Measurements from ENCODE around the gene CD22. TPM values are rescaled to one million over a fixed set of nuclear protein-coding genes. Genes with fewer than 3 reads are reported as not detected.

The CD22 gene
- total RNA-seq, 4 donors from 2014 or later, result 7.2 to 22.8 (median 13.4) TPM

DNA sequence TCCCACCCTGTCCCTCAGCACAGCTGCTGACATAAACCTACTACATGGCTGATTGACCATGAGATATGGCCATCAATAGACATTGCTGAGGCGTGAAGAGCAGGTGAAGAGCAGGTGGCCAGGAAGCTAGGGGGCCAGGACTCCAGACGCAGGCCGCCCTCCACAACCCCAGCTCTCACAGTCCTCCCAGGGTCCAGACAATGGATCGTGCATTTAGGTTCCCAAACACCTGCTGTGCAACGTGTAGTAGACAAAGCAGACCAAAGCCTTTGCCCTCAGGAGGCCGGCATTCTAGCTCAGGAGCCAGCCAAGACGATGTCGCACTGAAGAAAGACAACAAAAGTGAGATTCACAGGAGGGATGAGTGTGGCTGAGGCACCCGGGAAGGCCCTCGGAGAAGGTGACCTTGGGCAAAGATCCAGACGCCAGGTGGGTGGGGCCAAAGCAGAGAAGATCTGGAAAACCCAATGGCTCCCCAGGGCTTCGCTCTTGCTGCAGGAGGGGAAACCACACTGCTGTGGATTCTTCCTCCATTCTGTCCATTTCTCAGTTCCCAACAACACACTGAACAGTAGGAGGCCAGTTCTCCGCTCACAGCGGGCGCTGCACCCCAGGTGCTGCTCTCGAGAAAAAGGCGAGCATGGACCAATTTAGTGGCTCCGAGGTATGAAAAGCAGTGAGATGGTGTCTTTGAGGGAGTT, 20.1 kb downstream of the CD22 start:
- Histone ChIP-seq H3K4me3 (no peak overlapping the region), H3K36me3 (peaks cover 0 to 8% (median 0%) of the 10 kb centered on the region in 3 donors), H3K9me3 (no peaks in the 10 kb centered on the region), H3K27me3 (no peaks in the 10 kb centered on the region), H3K4me1 (peaks cover 0 to 6% (median 0%) of the 10 kb centered on the region in 4 donors), H3K27ac (no peak overlapping the region)
- no peak for DNase-seq (ENCODE audit: low spot score in 2 of 2)
- TF ChIP-seq POLR2A (IDR thresholded peaks at IDR 0.05), result no peak
- no peak for TF ChIP-seq EP300 (IDR thresholded peaks at IDR 0.05)
- TF ChIP-seq, protein P1, sequence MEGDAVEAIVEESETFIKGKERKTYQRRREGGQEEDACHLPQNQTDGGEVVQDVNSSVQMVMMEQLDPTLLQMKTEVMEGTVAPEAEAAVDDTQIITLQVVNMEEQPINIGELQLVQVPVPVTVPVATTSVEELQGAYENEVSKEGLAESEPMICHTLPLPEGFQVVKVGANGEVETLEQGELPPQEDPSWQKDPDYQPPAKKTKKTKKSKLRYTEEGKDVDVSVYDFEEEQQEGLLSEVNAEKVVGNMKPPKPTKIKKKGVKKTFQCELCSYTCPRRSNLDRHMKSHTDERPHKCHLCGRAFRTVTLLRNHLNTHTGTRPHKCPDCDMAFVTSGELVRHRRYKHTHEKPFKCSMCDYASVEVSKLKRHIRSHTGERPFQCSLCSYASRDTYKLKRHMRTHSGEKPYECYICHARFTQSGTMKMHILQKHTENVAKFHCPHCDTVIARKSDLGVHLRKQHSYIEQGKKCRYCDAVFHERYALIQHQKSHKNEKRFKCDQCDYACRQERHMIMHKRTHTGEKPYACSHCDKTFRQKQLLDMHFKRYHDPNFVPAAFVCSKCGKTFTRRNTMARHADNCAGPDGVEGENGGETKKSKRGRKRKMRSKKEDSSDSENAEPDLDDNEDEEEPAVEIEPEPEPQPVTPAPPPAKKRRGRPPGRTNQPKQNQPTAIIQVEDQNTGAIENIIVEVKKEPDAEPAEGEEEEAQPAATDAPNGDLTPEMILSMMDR (IDR thresholded peaks at IDR 0.05), result no peak
- WGBS, 2 donors, result 78 to 81% methylated on average over 18 of the region's 18 CpGs

- Histone ChIP-seq H3K27me3 (no peaks in the 10 kb centered on the region), H3K36me3 (peaks cover 0 to 2% (median 0%) of the 10 kb centered on the region in 3 donors), H3K9me3 (no peaks in the 10 kb centered on the region), H3K4me1 (peaks cover 0 to 6% (median 0%) of the 10 kb centered on the region in 4 donors), H3K4me3 (no peak overlapping the region), H3K27ac (no peak overlapping the region)
- no peak for DNase-seq (ENCODE audit: low spot score in 2 of 2)
- TF ChIP-seq EP300 (IDR thresholded peaks at IDR 0.05), result no peak
- no peak for TF ChIP-seq POLR2A (IDR thresholded peaks at IDR 0.05)
- 71 to 73% methylated on average over 13 to 15 of the region's 17 CpGs for WGBS, 2 donors
Observed at GRCh38 chr19:35349614-35350521, 20.9 kb downstream of the CD22 start.

DNA sequence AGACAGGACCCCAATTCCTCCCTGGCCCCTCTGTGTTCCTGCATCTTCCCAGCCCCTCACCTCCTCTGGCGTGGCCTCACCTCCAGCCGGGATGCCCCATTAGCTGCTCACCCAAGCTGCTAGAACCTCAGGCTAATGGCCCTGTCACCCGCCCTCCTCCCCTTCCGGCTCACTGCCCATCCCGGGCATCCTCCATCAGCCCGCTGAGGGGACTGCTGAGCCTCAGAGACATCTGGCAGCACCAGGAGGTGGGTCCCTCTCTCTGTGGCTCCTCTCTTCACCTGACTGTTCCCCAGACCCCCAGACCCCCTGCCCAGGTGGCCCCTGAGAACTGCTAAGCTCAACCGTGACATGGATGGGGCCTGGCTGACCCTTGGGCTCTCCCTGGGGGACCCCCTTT, 21.6 kb downstream of the CD22 start:
- Histone ChIP-seq H3K4me1 (peaks cover 0 to 6% (median 0%) of the 10 kb centered on the region in 4 donors), H3K36me3 (no peaks in the 10 kb centered on the region), H3K4me3 (no peak overlapping the region), H3K9me3 (no peaks in the 10 kb centered on the region), H3K27ac (no peak overlapping the region), H3K27me3 (no peaks in the 10 kb centered on the region)
- TF ChIP-seq EP300 (IDR thresholded peaks at IDR 0.05) (no peak), POLR2A (IDR thresholded peaks at IDR 0.05) (no peak)
- TF ChIP-seq, protein P1 (IDR thresholded peaks at IDR 0.05), result no peak
- WGBS, 2 donors, result 83 to 92% methylated on average over 6 to 7 of the region's 7 CpGs
- DNase-seq (ENCODE audit: low spot score in 2 of 2), result no peak

DNA sequence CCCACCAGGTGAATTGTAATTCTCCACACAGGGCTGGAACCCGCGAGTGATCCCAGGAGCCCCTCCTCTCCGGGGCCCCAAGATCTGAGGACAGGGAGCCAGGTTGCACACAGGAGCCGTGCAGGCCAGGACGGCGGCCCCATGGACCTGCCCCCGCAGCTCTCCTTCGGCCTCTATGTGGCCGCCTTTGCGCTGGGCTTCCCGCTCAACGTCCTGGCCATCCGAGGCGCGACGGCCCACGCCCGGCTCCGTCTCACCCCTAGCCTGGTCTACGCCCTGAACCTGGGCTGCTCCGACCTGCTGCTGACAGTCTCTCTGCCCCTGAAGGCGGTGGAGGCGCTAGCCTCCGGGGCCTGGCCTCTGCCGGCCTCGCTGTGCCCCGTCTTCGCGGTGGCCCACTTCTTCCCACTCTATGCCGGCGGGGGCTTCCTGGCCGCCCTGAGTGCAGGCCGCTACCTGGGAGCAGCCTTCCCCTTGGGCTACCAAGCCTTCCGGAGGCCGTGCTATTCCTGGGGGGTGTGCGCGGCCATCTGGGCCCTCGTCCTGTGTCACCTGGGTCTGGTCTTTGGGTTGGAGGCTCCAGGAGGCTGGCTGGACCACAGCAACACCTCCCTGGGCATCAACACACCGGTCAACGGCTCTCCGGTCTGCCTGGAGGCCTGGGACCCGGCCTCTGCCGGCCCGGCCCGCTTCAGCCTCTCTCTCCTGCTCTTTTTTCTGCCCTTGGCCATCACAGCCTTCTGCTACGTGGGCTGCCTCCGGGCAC, 22.6 kb downstream of the CD22 start:
- Histone ChIP-seq H3K4me3 (no peak overlapping the region), H3K27ac (no peak overlapping the region), H3K4me1 (peaks cover 0 to 6% (median 0%) of the 10 kb centered on the region in 4 donors), H3K9me3 (no peaks in the 10 kb centered on the region), H3K36me3 (no peaks in the 10 kb centered on the region), H3K27me3 (no peaks in the 10 kb centered on the region)
- no peak for DNase-seq (ENCODE audit: low spot score in 2 of 2)
- 88 to 90% methylated on average over 36 to 45 of the region's 47 CpGs for WGBS, 2 donors
- TF ChIP-seq EP300 (IDR thresholded peaks at IDR 0.05) (no peak), POLR2A (IDR thresholded peaks at IDR 0.05) (no peak)
- TF ChIP-seq, protein P1 (IDR thresholded peaks at IDR 0.05), result no peak

DNA sequence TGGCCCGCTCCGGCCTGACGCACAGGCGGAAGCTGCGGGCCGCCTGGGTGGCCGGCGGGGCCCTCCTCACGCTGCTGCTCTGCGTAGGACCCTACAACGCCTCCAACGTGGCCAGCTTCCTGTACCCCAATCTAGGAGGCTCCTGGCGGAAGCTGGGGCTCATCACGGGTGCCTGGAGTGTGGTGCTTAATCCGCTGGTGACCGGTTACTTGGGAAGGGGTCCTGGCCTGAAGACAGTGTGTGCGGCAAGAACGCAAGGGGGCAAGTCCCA, 23.1 kb downstream of the CD22 start:
- Histone ChIP-seq H3K4me3 (no peak overlapping the region), H3K9me3 (no peaks in the 10 kb centered on the region), H3K27ac (no peak overlapping the region), H3K4me1 (peaks cover 0 to 2% (median 0%) of the 10 kb centered on the region in 4 donors), H3K36me3 (no peaks in the 10 kb centered on the region), H3K27me3 (no peaks in the 10 kb centered on the region)
- no peak for DNase-seq (ENCODE audit: low spot score in 2 of 2)
- 73 to 89% methylated on average over 15 to 16 of the region's 18 CpGs for WGBS, 2 donors
- TF ChIP-seq, protein P1 (IDR thresholded peaks at IDR 0.05), result no peak
- TF ChIP-seq EP300 (IDR thresholded peaks at IDR 0.05) (no peak), POLR2A (IDR thresholded peaks at IDR 0.05) (no peak)

Measured in tibial nerve (tissue), 4 donors.